SK-N-SH (cell line): ENCODE results near the gene DNHD1.

Source experiments
- CTCF ChIP-seq: fragments of 200-600 bp; sonication (generic); IDR thresholded peaks from 2 replicates; pipeline ENCODE4 v1.6.1; 2017; ENCODE audit warnings: antibody characterized with exemption, mild to moderate bottlenecking, moderate library complexity
- EP300 ChIP-seq, 2 experiments: IDR thresholded peaks; 2 replicates each; pipeline versions ENCODE4 v1.4.0 to v1.6.1; 2012; ENCODE audit warnings: borderline replicate concordance in 1 of 2, low read depth in 1 of 2, low read length in 1 of 2
- EZH2phosphoT487 ChIP-seq: fragments of 200-600 bp; sonication (generic); IDR thresholded peaks from 2 replicates; pipeline ENCODE4 v1.6.1; 2017; ENCODE audit warnings: low read depth, mixed run types, mild to moderate bottlenecking, antibody characterized with exemption, moderate library complexity, borderline replicate concordance
- FOSL2 ChIP-seq: IDR thresholded peaks from 2 replicates; pipeline ENCODE4 v1.4.0; 2012; ENCODE audit warnings: low read depth, mild to moderate bottlenecking, moderate library complexity, borderline replicate concordance
- FOXJ3 ChIP-seq: sonication (generic); formaldehyde crosslinking; IDR thresholded peaks from 2 replicates; pipeline ENCODE4 v1.5.1; 2020; ENCODE audit warnings: mild to moderate bottlenecking, missing genetic modification reagents
- FOXM1 ChIP-seq: IDR thresholded peaks from 2 replicates; pipeline ENCODE4 v1.4.0; 2012; ENCODE audit warnings: low read depth, mild to moderate bottlenecking
- MAX ChIP-seq: IDR thresholded peaks from 2 replicates; pipeline ENCODE4 v1.4.0; 2012; ENCODE audit warnings: low read depth
- NFIC ChIP-seq: IDR thresholded peaks from 2 replicates; pipeline ENCODE4 v1.4.0; 2012; ENCODE audit warnings: borderline replicate concordance
- SIN3A ChIP-seq: IDR thresholded peaks from 2 replicates; pipeline ENCODE4 v1.6.1; 2012; ENCODE audit warnings: low read depth, mild to moderate bottlenecking, low read length, moderate library complexity, borderline replicate concordance
- SMC3 ChIP-seq: IDR thresholded peaks from 2 replicates; pipeline ENCODE4 v1.6.1; 2012; ENCODE audit warnings: low read depth, low read length, improper control_type of control experiment

- TF ChIP-seq CTCF (no peak), FOXM1 (no peak), FOXJ3 (CRISPR knock-in tag) (no peak), MAX (no peak), SMC3 (no peak), EZH2phosphoT487 (no peak), NFIC (no peak), EP300 (IDR thresholded peaks at IDR 0.05; ENCODE audit: borderline replicate concordance in 1 of 2, low read depth in 1 of 2, low read length in 1 of 2) (no peak), SIN3A (no peak), FOSL2 (no peak)
Measured at GRCh38 chr11:6594142-6594768, 97.2 kb downstream of the DNHD1 start.
